ENCODE measurements around the gene SUN5.
"Not testable (repeated sequence)": the region's sequence is repeated elsewhere in the genome, so short reads cannot be mapped to it uniquely, and the experiment has no call there.

The SUN5 gene

DNA sequence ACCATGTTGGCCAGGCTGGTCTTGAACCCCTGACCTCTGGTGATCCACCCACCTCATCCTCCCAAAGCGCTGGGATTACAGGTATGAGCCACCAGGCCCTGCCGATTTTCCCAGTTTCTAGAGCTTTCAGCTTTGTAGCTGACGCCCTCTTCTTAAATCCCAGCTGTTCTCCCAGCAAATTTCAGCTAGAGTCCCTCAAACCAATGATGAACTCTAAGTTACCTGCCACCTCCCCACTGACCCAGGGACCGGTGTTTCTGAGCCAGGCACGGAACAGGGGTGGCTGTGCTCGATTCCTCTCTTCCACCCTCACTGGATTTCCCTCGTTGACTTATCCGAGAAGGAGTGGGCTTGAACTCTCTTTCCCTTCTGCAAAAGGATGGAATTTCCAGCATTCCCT lies 39.1 kb downstream of the SUN5 start:
- DNase-seq (ENCODE audit: low spot score): no peak

DNA sequence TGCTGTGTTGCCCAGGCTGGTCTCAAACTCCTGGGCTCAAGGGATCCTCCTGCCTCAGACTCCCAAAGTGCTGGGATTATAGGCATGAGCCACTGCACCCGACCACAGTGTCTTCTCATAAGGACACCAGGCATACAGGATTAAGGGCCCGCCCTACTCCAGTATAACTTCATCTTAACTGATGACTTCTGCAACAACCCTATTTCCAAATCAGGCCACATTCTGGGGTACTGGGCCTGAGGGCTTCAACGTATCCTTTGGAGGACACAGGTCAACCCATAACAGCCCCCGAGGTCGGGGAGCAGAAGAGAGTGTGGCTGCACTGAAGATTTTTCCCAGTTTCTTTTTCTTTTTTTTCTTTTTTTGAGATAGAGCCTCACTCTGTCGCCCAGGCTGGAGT lies 39.7 kb downstream of the SUN5 start:
- no peak for DNase-seq (ENCODE audit: low spot score)

DNA sequence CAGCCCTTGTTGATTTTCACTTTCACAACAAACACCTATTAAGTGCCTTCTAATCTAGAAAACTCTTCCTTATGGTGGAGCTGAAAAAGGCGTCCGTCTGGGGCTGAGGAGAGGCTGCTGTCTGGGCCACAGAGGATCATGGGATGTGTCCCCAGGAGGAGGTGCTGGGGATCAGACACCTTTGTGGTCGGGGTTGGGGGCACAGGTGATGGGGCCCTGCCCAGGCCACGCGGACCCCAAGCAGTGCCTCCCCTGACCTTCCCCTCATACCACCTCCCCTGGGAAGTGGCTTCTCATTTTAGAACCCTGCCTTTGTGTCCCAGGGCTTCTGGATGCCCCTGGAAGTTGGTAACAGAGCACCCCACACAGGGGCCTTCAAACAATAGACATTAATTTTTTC lies 41.1 kb downstream of the SUN5 start:
- DNase-seq (ENCODE audit: low spot score): no peak

DNA sequence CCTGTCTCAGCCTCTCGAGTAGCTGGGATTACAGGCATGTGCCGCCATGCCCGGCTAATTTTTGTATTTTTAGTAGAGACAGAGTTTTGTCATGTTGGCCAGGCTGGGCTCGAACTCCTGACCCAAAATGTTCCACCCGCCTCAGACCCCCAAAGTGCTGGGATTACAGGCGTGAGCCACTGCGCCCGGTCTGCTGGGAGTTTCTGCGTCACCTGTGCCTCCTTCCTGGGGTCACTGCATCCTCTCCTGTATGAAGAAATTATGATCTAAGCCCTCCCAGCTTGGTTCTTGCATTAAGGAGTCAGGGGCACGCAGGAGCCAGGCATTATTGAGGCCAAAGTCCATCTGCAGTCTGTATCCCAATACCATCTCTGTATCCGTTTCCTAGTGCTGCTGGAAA lies 41.6 kb downstream of the SUN5 start:
- DNase-seq (ENCODE audit: low spot score): not testable (repeated sequence)

DNA sequence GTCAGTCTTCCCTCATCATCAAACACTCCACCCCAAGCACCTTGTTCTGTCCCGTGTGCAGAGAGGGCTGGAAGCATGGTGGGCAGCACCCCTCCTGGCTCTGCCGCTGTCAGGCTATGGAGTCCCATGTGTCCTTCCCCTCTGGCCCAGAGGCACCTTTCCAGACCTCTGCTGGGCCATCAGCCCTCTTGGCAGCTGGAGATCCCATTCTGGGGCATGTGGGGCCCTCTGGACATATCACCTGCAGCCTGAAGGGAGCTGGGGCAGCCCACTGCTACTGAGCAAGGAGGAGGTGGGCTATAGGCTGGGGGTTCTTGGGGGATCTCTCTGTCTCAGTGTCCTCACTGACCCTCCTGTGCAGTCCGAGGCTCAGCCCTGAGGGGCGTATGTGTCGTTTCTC lies 42.2 kb downstream of the SUN5 start:
- no peak for DNase-seq (ENCODE audit: low spot score)

DNA sequence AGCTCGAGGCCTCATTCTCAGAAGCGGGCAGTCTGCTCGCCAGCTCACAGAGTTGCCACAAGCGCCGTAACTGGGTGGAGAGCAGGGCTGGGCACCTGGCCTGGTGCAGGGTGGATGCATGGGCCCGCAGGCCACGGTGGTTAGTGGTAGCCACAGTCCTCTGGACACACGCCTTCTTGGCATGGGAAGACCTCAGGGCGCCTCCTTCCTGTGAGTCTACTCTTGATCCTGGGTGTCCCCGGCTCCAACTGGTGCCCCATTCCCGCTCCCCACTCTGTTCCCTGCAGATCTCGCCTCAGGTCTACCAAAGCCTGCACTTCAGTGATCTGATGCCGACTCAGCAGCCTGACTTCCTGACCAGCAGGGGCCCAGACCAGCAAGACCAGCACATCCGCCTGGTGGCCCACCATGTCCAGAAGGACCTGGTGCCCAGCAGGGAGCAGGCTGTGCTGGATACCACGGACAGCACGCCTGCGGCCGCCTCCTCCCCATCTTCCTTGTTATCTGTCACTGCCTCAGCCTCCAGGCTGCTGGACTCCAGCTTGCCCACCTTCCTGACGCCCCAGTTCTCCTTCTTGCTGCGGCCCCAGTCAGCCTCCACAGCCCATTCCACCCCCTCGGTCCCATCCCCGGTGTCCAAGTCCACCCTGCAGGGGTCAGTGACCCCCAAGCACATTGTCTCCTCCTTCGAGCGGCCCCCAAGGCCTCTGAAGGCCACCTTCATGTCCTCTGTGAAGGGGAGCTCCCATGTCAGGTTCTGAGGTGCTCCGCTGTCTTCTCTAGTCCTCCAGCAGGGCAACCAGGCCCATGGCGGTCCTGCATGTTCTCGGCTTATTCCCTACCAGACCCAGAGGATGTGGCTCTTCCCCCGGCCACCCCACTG lies 43.1 kb downstream of the SUN5 start:
- no peak for DNase-seq (ENCODE audit: low spot score)

DNA sequence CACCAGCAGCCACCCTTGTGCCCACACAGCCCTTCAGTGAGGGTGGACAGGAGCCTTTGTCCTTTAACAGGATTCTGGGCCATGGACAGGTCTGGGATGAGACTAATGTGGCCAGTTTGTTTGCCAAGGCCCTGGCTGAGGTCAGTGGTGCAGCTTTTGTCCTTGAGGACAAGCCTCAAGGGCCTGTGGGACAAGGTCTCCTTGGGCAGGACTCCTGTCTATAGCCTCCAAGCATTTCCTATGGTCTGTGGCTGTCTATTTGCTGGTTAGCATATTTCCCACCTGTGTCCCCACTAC lies 44.1 kb downstream of the SUN5 start:
- no peak for DNase-seq (ENCODE audit: low spot score)

DNA sequence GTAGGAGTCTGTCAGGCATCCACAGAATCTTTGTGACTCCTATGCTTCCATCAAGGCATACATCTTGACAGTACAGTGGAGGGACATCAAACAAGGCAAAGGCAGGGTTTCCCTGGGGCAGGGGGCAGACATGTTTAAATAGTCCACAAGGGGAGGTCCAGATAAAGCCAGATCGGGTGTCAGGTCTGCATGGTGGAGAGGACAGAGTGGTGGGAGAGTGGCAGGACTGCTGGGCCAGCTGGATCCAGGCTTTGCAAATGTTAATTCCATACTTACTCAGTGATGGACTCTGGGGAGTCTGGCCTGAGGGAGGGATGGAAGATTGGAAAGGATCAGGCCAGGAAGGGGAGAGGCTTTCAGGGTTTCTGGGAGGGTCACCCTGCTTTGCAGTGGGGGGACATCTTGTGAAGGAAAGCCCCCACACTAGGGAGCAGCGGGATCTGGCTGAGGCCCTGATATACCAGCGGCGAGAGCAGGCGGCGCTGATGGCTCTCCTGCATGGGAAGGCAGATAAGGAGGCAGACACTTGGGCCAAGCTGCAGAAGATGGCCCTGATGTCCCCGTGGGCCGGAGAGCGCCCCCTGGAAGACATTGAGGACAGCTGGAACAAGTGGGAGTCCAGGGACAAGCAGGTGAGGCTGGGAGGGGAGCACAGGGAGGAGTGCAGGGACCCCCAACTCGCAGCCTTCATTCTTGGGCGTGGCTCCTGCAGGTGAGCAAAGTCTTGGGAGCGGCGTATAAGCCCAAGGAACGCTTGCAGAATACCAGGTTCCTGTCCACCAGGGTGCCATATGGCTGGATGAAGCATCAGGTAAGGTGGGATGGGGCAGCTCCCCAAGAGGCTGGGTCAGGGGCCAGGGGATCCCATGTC lies 44.6 kb downstream of the SUN5 start:
- DNase-seq (ENCODE audit: low spot score): no peak

DNA sequence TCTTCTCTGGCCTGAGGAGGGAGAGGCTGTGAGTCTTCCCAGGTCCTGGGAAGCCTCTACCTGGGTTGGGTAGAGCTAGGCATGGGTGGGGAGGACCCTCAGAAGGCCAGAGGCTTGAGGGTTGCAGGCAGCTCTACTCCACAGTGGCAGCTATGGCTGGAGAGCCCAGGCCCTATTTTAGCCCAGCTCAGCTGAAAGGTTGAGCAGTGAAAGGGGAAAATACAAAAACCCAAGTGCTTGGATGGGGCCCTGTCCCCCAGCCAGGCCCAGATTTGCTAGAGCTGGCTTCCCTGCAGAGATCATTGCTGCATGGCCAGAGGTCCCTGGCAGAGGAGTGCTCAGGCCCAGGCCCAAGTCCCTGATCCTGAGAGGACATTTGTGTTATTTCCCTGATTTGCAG lies 45.7 kb downstream of the SUN5 start:
- DNase-seq (ENCODE audit: low spot score): no peak

DNA sequence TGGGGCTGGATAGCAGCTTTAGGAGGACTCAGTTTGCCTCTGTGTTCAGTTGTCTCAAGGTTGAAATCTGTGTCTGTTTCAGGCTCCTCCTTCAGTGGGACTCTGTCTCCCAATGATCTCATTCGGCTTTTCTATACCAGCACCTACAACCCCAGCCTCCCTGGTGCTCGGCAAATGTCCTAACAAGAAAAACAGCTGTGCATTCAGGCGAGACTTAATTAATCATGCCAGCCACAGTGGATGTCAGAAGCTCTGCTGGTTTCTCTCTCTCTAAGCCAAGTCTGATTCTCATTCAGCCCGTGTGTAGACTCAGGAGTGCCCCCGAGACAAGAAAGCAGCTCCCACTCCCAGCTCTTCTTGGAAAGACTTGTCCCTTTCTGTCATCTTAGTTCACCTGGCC lies 46.8 kb downstream of the SUN5 start:
- no peak for DNase-seq (ENCODE audit: low spot score)

DNA sequence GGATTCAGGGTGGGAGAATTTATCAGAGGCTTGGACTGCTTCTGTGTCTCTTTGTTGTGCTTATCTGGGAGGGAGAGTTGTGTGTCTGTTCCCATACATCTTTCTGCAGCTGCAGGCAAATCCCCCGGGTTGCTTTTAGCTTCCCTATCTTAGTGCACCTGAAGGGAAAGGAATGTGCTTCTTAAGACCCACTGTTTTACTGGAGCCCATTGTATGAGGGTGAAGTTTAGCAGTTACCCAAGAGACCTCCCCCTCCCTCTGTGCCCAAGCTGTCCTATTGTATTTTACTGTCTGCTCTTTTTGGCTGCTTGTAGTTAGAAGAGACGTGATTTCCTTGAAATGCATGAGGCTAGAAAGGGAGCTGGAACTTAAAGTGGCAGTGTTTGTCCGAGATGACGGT lies 53.7 kb downstream of the SUN5 start:
- not testable (repeated sequence) for DNase-seq (ENCODE audit: low spot score)

DNA sequence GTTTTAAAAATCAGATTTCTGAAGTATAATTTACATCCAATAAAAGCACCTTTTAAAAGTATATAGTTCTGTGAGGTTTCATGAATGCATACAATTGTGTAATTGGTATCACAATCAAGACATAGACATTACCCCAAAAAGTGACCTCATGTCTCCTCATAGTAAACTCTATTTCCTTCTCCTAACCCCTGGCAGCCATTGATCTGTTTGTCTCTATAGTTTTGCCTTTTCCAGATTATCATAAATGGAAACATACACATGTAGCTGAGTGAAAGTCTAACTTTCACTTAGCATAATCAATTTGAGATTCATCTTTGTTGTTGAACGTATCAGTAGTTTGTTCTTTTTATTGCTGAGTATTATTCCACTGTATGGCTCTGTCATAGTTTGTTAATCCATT lies 57.6 kb downstream of the SUN5 start:
- no peak for DNase-seq (ENCODE audit: low spot score)

DNA sequence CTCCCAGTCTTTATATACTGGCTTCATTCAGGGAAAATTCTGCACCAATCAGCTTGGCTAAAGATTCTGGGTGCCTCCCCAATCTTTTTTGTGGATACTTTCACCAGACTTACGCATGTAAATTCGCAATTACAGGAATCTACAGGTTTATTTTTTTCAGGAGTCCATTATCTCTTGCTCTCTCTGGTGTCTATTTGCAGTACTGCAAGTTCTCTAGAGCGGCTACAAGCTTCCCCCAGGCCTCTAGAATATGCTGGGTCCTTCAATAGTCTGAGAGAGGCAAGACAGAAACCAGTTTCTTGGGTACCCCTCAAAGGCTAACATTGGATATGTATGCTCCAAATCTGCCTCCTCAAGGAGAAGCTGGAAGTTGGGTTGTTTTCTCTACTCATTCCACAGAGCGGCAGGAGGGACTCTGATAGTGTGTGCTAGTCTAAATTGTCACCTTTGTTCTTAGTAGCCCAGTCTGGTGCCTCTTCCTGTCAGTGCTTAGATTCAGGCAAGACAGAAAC lies 58.5 kb downstream of the SUN5 start:
- peak; percentile 68 for DNase-seq (ENCODE audit: low spot score)

DNA sequence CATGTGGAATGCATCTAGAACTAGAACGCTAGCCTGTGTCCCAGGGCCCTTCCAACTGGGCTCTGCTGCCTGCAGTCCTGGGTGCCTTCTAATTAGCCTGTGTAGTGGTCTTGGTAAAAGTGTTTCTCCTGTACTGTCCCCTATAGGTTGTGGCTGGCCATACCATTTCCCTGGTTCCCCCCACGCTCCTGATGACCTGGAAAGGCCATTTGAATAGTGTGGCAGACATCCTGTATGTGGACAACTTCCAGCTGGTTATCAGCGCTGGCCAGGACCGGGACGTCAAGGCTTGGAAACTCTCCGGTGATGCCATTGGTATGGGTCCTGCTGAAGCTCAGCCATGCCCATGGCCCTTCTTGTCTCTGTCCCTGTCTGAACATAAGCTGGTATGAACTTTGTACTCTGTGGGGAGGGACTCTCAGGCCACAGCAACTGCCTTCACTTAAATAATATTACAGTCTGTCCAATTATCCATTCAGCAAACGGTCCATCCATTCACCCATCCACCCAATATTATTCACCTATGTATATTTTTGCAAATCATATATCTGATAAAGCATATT lies 60.7 kb downstream of the SUN5 start:
- DNase-seq (ENCODE audit: low spot score): no peak

DNA sequence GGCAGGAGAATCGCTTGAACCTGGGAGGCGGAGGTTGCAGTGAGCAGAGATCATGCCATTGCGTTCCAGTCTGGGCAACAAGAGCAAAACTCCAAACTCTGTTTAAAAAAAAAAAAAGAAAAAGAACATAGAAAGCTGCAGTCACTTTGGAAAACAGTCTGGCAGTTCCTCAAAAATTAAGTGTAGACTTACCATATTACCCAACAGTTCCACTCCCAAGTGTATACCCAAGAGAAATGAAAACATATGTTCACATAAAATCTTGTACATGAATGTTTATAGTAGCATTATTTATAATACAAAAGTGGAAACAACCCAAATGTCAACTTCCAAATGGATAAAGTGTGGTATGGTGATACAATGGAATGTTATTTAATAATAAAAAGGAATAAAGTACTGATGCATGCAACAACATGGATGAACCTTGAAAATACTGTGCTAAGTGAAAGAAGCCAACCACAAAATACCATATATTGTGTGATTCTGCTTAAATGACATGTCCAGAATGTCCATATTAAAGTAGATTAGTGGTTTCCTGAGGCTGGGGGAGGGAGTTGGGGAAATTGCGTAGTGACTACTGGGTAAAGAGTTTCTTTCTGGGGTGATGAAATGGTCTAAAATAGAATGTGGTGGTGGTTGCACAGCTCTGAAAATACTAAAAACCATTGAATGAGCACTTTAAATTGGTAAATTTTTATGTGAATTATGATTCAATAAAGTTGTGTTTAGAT lies 62.9 kb downstream of the SUN5 start:
- no peak for DNase-seq (ENCODE audit: low spot score)

DNA sequence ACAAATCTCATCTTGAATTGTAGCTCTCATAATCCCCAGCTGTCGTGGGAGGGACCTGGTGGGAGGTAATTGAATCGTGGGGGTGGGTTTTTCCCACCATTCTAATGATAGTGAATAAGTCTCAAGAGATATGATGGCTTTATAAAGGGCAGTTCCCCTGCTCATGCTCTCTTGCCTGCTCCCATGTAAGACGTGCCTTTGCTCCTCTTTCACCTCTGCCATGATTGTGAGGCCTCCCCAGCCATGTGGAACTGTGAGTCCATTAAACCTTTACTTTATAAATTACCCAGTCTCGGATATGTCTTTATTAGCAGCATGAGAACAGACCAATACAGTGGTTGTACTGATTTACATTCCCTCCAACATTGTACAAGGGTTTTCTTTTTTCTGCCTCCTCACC lies 69.7 kb downstream of the SUN5 start:
- no peak for DNase-seq (ENCODE audit: low spot score)
